Fibroblast of upper back skin (primary cell): ENCODE results near the gene PUM2.
"Not testable (repeated sequence)": the region's sequence is repeated elsewhere in the genome, so short reads cannot be mapped to it uniquely, and the experiment has no call there.

Source experiments
- DNase-seq: peaks from one replicate; pipeline ENCODE4 v3.0.0-alpha.2; 2013

The PUM2 gene

GRCh38 chr2:20282916-20283592 lies 67.6 kb downstream of the PUM2 start:
- no peak for DNase-seq

GRCh38 chr2:20281876-20282275 lies 68.8 kb downstream of the PUM2 start:
- no peak for DNase-seq

GRCh38 chr2:20273042-20273441 lies 77.6 kb downstream of the PUM2 start:
- DNase-seq: no peak

GRCh38 chr2:20268317-20268716 lies 82.3 kb downstream of the PUM2 start:
- DNase-seq: not testable (repeated sequence)

GRCh38 chr2:20267529-20267928 lies 83.1 kb downstream of the PUM2 start:
- DNase-seq: no peak

GRCh38 chr2:20264629-20265028 lies 86.0 kb downstream of the PUM2 start:
- DNase-seq: no peak

- DNase-seq: no peak
These were observed 93.2 kb downstream of the PUM2 start for GRCh38 chr2:20257411-20257810.

GRCh38 chr2:20254731-20255130 lies 95.9 kb downstream of the PUM2 start:
- DNase-seq: no peak

- no peak for DNase-seq
These were observed 100.2 kb downstream of the PUM2 start for GRCh38 chr2:20250436-20250835.

- DNase-seq: no peak
These were observed 101.5 kb downstream of the PUM2 start for GRCh38 chr2:20249170-20249569.

GRCh38 chr2:20247084-20247483 lies 103.6 kb downstream of the PUM2 start:
- DNase-seq: no peak

- DNase-seq: not testable (repeated sequence)
These were observed 107.0 kb downstream of the PUM2 start for GRCh38 chr2:20243637-20244036.

GRCh38 chr2:20242727-20243377 lies 107.8 kb downstream of the PUM2 start:
- DNase-seq: no peak

GRCh38 chr2:20241973-20242726 lies 108.5 kb downstream of the PUM2 start:
- DNase-seq: no peak

GRCh38 chr2:20240291-20240690 lies 110.4 kb downstream of the PUM2 start:
- not testable (repeated sequence) for DNase-seq

- no peak for DNase-seq
These were observed 114.1 kb downstream of the PUM2 start for GRCh38 chr2:20236496-20236895.

GRCh38 chr2:20235655-20236305 lies 114.9 kb downstream of the PUM2 start:
- DNase-seq: no peak

- not testable (repeated sequence) for DNase-seq
These were observed 116.0 kb downstream of the PUM2 start for GRCh38 chr2:20234597-20234996.

GRCh38 chr2:20232837-20233207 lies 117.8 kb downstream of the PUM2 start:
- DNase-seq: no peak

GRCh38 chr2:20231598-20232026 lies 119.0 kb downstream of the PUM2 start:
- DNase-seq: peak; percentile 65

GRCh38 chr2:20231159-20231558 lies 119.5 kb downstream of the PUM2 start:
- DNase-seq: no peak

GRCh38 chr2:20230114-20230425 lies 120.6 kb downstream of the PUM2 start:
- no peak for DNase-seq

GRCh38 chr2:20229322-20230113 lies 121.1 kb downstream of the PUM2 start:
- peak; percentile 82 for DNase-seq
